Measurements from ENCODE around the gene ACTR1A.

GRCh38 chr10:102449321-102450123 is 53.0 kb downstream of the ACTR1A start:
- TF ChIP-seq EZH2phosphoT487 (IDR thresholded peaks at IDR 0.05; ENCODE audit: low read length) = no peak
- TF ChIP-seq CTCF (IDR thresholded peaks at IDR 0.05; ENCODE audit: low read length) = no peak

Data from MM.1S (cell line).